Ectodermal cell (in vitro differentiated cells): ENCODE results near the gene AIFM1.

Source experiments
- H3K27ac ChIP-seq: 2 replicates; pipeline ENCODE4 v1.7.0; 2013; ENCODE audit warnings: mild to moderate bottlenecking, low read depth, low read length; ENCODE audit not compliant: insufficient read depth, poor library complexity, severe bottlenecking
- H3K27me3 ChIP-seq: 2 replicates; pipeline ENCODE4 v1.7.0; 2013; ENCODE audit warnings: mild to moderate bottlenecking, low read length; ENCODE audit not compliant: insufficient read depth, control insufficient read depth, poor library complexity, severe bottlenecking
- H3K36me3 ChIP-seq: one replicate; pipeline ENCODE4 v1.7.0; 2013; ENCODE audit warnings: low read length; ENCODE audit not compliant: control insufficient read depth, insufficient read depth
- H3K4me1 ChIP-seq: one replicate; pipeline ENCODE4 v1.7.0; 2013; ENCODE audit warnings: low read length; ENCODE audit not compliant: control insufficient read depth, insufficient read depth
- H3K4me3 ChIP-seq: 2 replicates; pipeline ENCODE4 v1.7.0; 2013; ENCODE audit warnings: low read depth, low read length, control low read depth; ENCODE audit not compliant: insufficient read depth
- H3K9me3 ChIP-seq: 2 replicates; pipeline ENCODE4 v1.7.0; 2013; ENCODE audit warnings: mild to moderate bottlenecking, low read length, moderate library complexity; ENCODE audit not compliant: control insufficient read depth
- WGBS, 2 experiments: methylation state at CpG; one replicate each; pipeline ENCODE4 v1.1.7; 2013; ENCODE audit warnings: missing lambda C conversion rate in 2 of 2; 5-methylcytosine and 5-hydroxymethylcytosine counted together

Gene AIFM1

DNA sequence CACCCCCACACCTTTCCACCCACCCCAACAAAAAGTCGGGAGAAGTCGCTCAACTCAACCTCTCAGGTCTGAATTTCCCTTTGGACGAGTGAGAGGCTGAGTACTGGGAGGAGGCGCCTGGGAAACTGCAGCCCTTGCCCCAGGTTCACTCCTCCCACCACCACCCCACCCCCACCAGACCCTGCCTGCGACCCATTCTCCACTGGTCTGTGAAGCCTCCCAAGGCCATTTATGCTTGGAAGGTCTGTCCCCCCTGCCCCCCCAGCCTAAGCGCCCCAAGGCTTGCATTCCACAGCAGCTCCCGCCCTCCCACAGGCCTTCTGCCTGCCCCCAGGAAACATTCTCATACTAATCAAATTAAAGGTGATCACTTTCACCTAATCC is 82.5 kb downstream of the AIFM1 start:
- no peak overlapping the region for H3K27ac ChIP-seq
- H3K36me3 ChIP-seq: no peaks in the 10 kb centered on the region
- no peak overlapping the region for H3K4me3 ChIP-seq
- H3K4me1 ChIP-seq: no peaks in the 10 kb centered on the region
- no peaks in the 10 kb centered on the region for H3K27me3 ChIP-seq
- no peaks in the 10 kb centered on the region for H3K9me3 ChIP-seq
- WGBS, 2 experiments: 13 to 18% methylated on average over 3 to 7 of the region's 7 CpGs

DNA sequence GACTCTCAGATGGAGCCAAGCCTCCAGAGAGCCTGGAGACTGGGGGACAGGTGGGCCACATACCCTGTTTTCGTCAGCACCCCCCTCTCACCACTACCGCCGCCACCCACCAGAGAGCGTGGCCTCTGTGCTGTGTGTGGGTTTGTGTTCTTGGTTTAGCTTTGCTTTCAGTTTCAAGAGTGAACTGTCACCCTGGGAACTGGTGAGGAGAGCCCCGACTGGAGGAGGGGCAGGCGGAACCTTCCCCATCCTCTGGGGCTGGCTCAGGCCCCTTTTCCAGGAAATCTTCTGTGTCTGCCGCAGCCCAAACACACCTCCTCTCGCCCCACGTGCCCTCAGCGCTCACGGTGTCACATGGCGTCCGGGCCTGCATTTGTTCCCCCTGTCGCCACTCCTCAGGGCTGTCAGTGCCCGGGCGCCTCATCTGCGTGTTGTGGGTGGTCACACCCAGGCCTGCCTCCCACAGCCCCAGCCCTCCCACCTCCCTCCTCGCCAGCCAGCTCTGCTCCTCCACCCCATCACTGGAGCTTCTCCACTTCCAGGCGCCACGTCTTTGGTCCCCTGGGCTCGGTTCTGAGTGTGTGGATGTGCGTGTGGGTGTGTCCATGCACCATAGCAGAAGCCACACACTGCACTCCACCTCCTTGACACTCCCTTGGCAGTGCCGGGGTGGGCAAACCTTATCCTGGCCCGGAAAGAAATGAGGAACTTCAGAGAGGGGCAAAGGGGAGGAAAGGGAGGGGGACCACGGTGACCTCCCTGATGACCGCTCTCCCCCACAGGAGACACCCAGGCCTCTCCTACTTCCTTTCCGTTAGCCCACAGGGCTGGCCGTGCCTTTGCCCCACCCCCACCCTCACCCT is 83.2 kb downstream of the AIFM1 start:
- Histone ChIP-seq H3K27me3 (no peaks in the 10 kb centered on the region), H3K4me1 (no peaks in the 10 kb centered on the region), H3K36me3 (no peaks in the 10 kb centered on the region), H3K9me3 (no peaks in the 10 kb centered on the region), H3K4me3 (no peak overlapping the region), H3K27ac (no peak overlapping the region)
- 72 to 75% methylated on average over 19 to 22 of the region's 28 CpGs for WGBS, 2 experiments

DNA sequence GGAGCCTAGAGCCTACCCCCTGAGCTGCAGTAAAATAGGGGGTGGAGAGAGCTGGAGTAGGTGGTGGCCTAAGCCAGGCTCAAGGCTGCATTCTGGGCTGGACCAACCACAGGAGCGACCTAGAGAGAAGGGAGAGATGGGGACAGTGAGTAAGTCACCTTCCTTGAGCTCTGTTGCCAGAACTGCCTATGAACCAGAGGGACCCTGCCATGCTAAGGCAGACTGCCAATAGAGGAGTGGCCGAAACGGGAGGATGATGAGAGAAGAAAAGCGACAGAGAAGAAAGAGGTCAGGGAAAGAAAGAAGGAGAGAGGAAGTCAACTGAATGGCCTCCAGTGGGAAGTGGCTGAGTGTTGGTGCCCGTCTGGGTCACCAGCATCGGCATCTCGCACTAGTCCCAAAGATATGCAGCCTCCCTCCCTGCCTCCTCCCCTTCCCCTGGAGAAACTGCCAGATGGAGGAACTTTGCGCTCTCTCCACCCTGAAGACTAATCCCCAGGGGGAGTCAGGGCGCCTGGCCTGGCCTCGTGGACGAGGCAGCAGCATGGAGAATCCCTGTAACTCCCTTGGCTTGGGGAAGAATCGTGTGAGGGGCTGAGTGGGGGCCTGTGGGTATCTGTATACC is 84.1 kb downstream of the AIFM1 start:
- no peak overlapping the region for H3K27ac ChIP-seq
- H3K4me3 ChIP-seq: no peak overlapping the region
- H3K4me1 ChIP-seq: no peaks in the 10 kb centered on the region
- H3K36me3 ChIP-seq: no peaks in the 10 kb centered on the region
- no peaks in the 10 kb centered on the region for H3K9me3 ChIP-seq
- no peaks in the 10 kb centered on the region for H3K27me3 ChIP-seq
- WGBS, 2 experiments: 65 to 70% methylated on average over 11 to 12 of the region's 12 CpGs

- Histone ChIP-seq H3K4me1 (no peaks in the 10 kb centered on the region), H3K9me3 (no peaks in the 10 kb centered on the region), H3K4me3 (no peak overlapping the region), H3K36me3 (no peaks in the 10 kb centered on the region), H3K27me3 (no peaks in the 10 kb centered on the region), H3K27ac (no peak overlapping the region)
- 93 to 97% methylated on average over 7 of the region's 7 CpGs for WGBS, 2 experiments
Measured at GRCh38 chrX:130080791-130081367, 84.8 kb downstream of the AIFM1 start.

DNA sequence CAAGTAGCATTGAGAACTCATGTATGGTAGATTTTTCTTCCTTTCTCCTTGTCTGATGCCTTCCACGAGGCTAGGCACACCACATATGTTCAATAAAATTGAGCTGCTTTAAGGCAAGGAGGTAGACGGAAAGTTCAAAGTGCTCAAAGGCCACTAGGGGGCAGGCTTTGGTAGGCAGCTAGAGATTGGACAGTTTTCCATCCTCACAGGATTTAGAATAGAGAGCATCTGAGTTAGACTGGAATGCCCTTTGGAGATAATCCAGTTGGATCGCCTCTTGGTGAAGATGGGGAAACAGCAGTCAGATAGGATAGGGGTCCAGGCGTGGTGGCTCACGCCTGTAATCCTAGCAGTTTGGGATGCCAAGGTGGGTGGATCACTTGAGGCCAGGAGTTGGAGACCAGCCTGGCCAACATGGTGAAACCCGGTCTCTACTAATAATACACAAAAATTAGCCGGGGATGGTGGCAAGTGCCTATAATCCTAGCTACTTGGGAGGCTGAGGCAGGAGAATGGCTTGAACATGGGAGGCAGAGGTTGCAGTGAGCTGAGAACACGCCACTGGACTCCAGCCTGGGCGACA is 85.7 kb downstream of the AIFM1 start:
- 37 to 52% methylated on average over 7 to 9 of the region's 9 CpGs for WGBS, 2 experiments
- no peaks in the 10 kb centered on the region for H3K4me1 ChIP-seq

More for the DNA sequence above, 85.7 kb downstream of the AIFM1 start:
- H3K27me3 ChIP-seq: no peaks in the 10 kb centered on the region
- no peak overlapping the region for H3K27ac ChIP-seq
- H3K4me3 ChIP-seq: no peak overlapping the region
- no peaks in the 10 kb centered on the region for H3K36me3 ChIP-seq
- H3K9me3 ChIP-seq: no peaks in the 10 kb centered on the region
